T-cell (primary cell): ENCODE measurements around the gene RIBC2. TPM values are rescaled to one million over a fixed set of nuclear protein-coding genes. Genes with fewer than 3 reads are reported as not detected.
"Not testable (repeated sequence)": the region's sequence is repeated elsewhere in the genome, so short reads cannot be mapped to it uniquely, and the experiment has no call there.

Experiments used
- ATAC-seq, 4 experiments: fragments of 200-7000 bp in 3 of 4; fragments of 150-1000 bp in 1 of 4; cut with Tn5 transposase; replicated peaks in 1 of 4; 1 replicate in 3 of 4; 2 replicates in 1 of 4; pipeline ENCODE4 v1.10.0; 2021; ENCODE audit warnings: moderate library complexity in 3 of 4, mild to moderate bottlenecking in 2 of 4, moderate number of reproducible peaks in 1 of 4
- CTCF ChIA-PET, 2 donors: fragments of 300-600 bp; sonication (Branson Sonifier 250); formaldehyde crosslinking; loops; one replicate each; lab custom pipeline; 2022; ENCODE audit warnings: antibody characterized with exemption in 2 of 2; lab: Charles Lee
- POLR2A ChIA-PET, 2 donors: fragments of 300-600 bp; sonication (Branson Sonifier 250); formaldehyde crosslinking; loops; one replicate each; lab custom pipeline; 2022; ENCODE audit warnings: antibody characterized with exemption in 2 of 2; lab: Charles Lee
- DNase-seq, 35 experiments: peaks; one replicate each; pipeline versions ENCODE4 v3.0.0 to v3.0.0-alpha.2; 2013 to 2023
- H3K27ac ChIP-seq: one replicate; pipeline ENCODE4 v1.5.1; 2013; ENCODE audit warnings: low read length
- H3K27me3 ChIP-seq, 2 experiments: replicated peaks in 1 of 2; 1 replicate in 1 of 2; 2 replicates in 1 of 2; pipeline versions ENCODE4 v1.6.1 to v1.7.0; 2013; ENCODE audit warnings: low read length in 1 of 2, mixed read lengths in 1 of 2; ENCODE audit not compliant: control insufficient read depth in 2 of 2, insufficient read depth in 2 of 2; ENCODE audit errors: extremely low read depth in 1 of 2
- H3K36me3 ChIP-seq, 2 donors: 1 replicate in 1 of 2; 2 replicates in 1 of 2; pipeline versions ENCODE4 v1.6.1 to v1.7.0; 2013; ENCODE audit warnings: low read length in 1 of 2; ENCODE audit not compliant: control insufficient read depth in 2 of 2, insufficient read depth in 1 of 2; ENCODE audit errors: extremely low read depth in 1 of 2
- H3K4me1 ChIP-seq, 2 experiments: 1 replicate in 1 of 2; 2 replicates in 1 of 2; pipeline versions ENCODE4 v1.6.1 to v1.7.0; 2013; ENCODE audit warnings: low read length in 2 of 2, mixed read lengths in 1 of 2; ENCODE audit not compliant: insufficient read depth in 2 of 2, control insufficient read depth in 1 of 2; ENCODE audit errors: extremely low read depth in 1 of 2
- H3K4me3 ChIP-seq, 2 donors: 1 replicate in 1 of 2; 2 replicates in 1 of 2; pipeline versions ENCODE4 v1.5.1 to v1.7.0; 2013; ENCODE audit warnings: mild to moderate bottlenecking in 2 of 2, low read length in 1 of 2, moderate library complexity in 1 of 2; ENCODE audit not compliant: control insufficient read depth in 1 of 2; ENCODE audit errors: extremely low read depth in 1 of 2
- H3K9me3 ChIP-seq: 2 replicates; pipeline ENCODE4 v1.7.0; 2013
- H3K27ac Mint-ChIP-seq, 2 donors: one replicate each; pipeline ENCODE4 v1.8.0; 2020 to 2021; ENCODE audit warnings: mild to moderate bottlenecking in 2 of 2, mixed read lengths in 2 of 2
- H3K27me3 Mint-ChIP-seq, 2 donors: one replicate each; pipeline ENCODE4 v1.8.0; 2021 to 2022; ENCODE audit warnings: mixed read lengths in 2 of 2
- H3K36me3 Mint-ChIP-seq: one replicate; pipeline ENCODE4 v1.8.0; 2021; ENCODE audit warnings: mixed read lengths
- H3K4me1 Mint-ChIP-seq, 3 donors: one replicate each; pipeline ENCODE4 v1.8.0; 2020 to 2022; ENCODE audit warnings: mixed read lengths in 3 of 3, mild to moderate bottlenecking in 1 of 3
- H3K4me3 Mint-ChIP-seq, 3 donors: one replicate each; pipeline ENCODE4 v1.8.0; 2020 to 2022; ENCODE audit warnings: mild to moderate bottlenecking in 3 of 3, mixed read lengths in 3 of 3, moderate library complexity in 3 of 3
- H3K9me3 Mint-ChIP-seq, 3 donors: one replicate each; pipeline ENCODE4 v1.8.0; 2020 to 2022; ENCODE audit warnings: mixed read lengths in 3 of 3
- WGBS: methylation state at CpG from one replicate; pipeline ENCODE4 v1.1.5; 2013; ENCODE audit warnings: missing lambda C conversion rate; ENCODE audit not compliant: insufficient coverage; 5-methylcytosine and 5-hydroxymethylcytosine counted together
- total RNA-seq, 35 experiments: library from RNA in 6 of 35; stranded (reverse) in 6 of 35; fragments of 120-200 nt in 1 of 35; gene quantifications; one replicate each; pipeline versions ENCODE4 v1.2.1 to v1.2.4 and lab custom pipeline; 2013 to 2026

The RIBC2 gene
- total RNA-seq, 5 donors from 2014 or later (not counting 1 experiment from before 2014, with no cell fraction given) = 0.61 to 0.89 (median 0.78) TPM; not detected in 2

GRCh38 chr22:45462034-45462655 lies 48.7 kb downstream of the RIBC2 start:
- no peak overlapping the region for H3K27ac Mint-ChIP-seq
- no peak overlapping the region for H3K4me3 Mint-ChIP-seq
- peaks cover under 1 to 11% of the 10 kb centered on the region in 2 donors for H3K27me3 Mint-ChIP-seq
- H3K36me3 Mint-ChIP-seq = no peaks in the 10 kb centered on the region
- H3K9me3 ChIP-seq = no peaks in the 10 kb centered on the region
- DNase-seq (peak in 1 of 35 experiments; percentile 16), ATAC-seq (no peak)
- ChIA-PET CTCF (no interaction called here), POLR2A (no interaction called here)
- H3K9me3 Mint-ChIP-seq = peaks cover 0 to 4% (median 2%) of the 10 kb centered on the region in 3 donors
- H3K4me1 ChIP-seq = no peaks in the 10 kb centered on the region
- no peaks in the 10 kb centered on the region for H3K4me1 Mint-ChIP-seq
- H3K4me3 ChIP-seq = no peak overlapping the region
- H3K36me3 ChIP-seq = no peaks in the 10 kb centered on the region
- no CpG with 5 or more reads among the region's 6 CpGs for WGBS
- peaks cover 0 to 11% of the 10 kb centered on the region in 2 experiments for H3K27me3 ChIP-seq
- H3K27ac ChIP-seq = no peak overlapping the region

GRCh38 chr22:45463691-45464090 lies 50.2 kb downstream of the RIBC2 start:
- H3K27ac Mint-ChIP-seq, H3K27me3 ChIP-seq, H3K27ac ChIP-seq, H3K9me3 Mint-ChIP-seq, POLR2A ChIA-PET, H3K36me3 Mint-ChIP-seq, H3K4me1 ChIP-seq, H3K4me3 ChIP-seq, H3K36me3 ChIP-seq, CTCF ChIA-PET, ATAC-seq, H3K4me1 Mint-ChIP-seq, H3K4me3 Mint-ChIP-seq, H3K9me3 ChIP-seq, DNase-seq, H3K27me3 Mint-ChIP-seq: not testable (repeated sequence)
- 71% methylated on average over 2 of the region's 3 CpGs for WGBS

- peaks cover 0 to 8% (median 6%) of the 10 kb centered on the region in 3 donors for H3K9me3 Mint-ChIP-seq
- ATAC-seq (no peak), DNase-seq (no peak)
- Histone ChIP-seq H3K9me3 (no peaks in the 10 kb centered on the region), H3K4me3 (no peak overlapping the region), H3K27me3 (no peaks in the 10 kb centered on the region), H3K36me3 (no peaks in the 10 kb centered on the region), H3K4me1 (no peaks in the 10 kb centered on the region), H3K27ac (no peak overlapping the region)
- H3K27ac Mint-ChIP-seq = no peak overlapping the region
- ChIA-PET POLR2A (interaction anchor here in 1 of 2 donors (0.6 kb wide), 1 partner anchor 281 kb away, joined by 3 read pairs; no protein-coding TSS in a partner anchor), CTCF (no interaction called here)
- H3K27me3 Mint-ChIP-seq = peaks cover 2 to 7% of the 10 kb centered on the region in 2 donors
- peaks cover 3% of the 10 kb centered on the region for H3K36me3 Mint-ChIP-seq
- H3K4me3 Mint-ChIP-seq = no peak overlapping the region
- no peaks in the 10 kb centered on the region for H3K4me1 Mint-ChIP-seq
- whole genome bisulfite sequencing = 80% methylated on average over 3 of the region's 3 CpGs
Observed at GRCh38 chr22:45465633-45466032, 52.1 kb downstream of the RIBC2 start.

- H3K27me3 Mint-ChIP-seq = peaks cover 7 to 9% of the 10 kb centered on the region in 2 donors
Observed at GRCh38 chr22:45468872-45469271, 55.4 kb downstream of the RIBC2 start.

GRCh38 chr22:45469281-45470073 lies 56.0 kb downstream of the RIBC2 start:
- ATAC-seq = no peak
- DNase-seq = no peak
- Histone ChIP-seq H3K9me3 (no peaks in the 10 kb centered on the region), H3K27me3 (peaks cover 0 to 5% of the 10 kb centered on the region in 2 experiments), H3K4me1 (no peaks in the 10 kb centered on the region), H3K4me3 (no peak overlapping the region), H3K36me3 (no peaks in the 10 kb centered on the region), H3K27ac (no peak overlapping the region)
- WGBS = 50% methylated on average over 1 of the region's 8 CpGs
- peaks cover 3 to 11% of the 10 kb centered on the region in 2 donors for H3K27me3 Mint-ChIP-seq
- peaks cover 3% of the 10 kb centered on the region for H3K36me3 Mint-ChIP-seq
- peaks cover 0 to 8% (median 6%) of the 10 kb centered on the region in 3 donors for H3K9me3 Mint-ChIP-seq
- ChIA-PET CTCF (no interaction called here), POLR2A (no interaction called here)
- H3K27ac Mint-ChIP-seq = no peak overlapping the region
- H3K4me3 Mint-ChIP-seq = no peak overlapping the region
- no peaks in the 10 kb centered on the region for H3K4me1 Mint-ChIP-seq

More at GRCh38 chr22:45468872-45469271, 55.4 kb downstream of the RIBC2 start:
- ChIA-PET CTCF (no interaction called here), POLR2A (interaction anchor here in 1 of 2 donors (0.6 kb wide), 1 partner anchor 319 kb away, joined by 13 read pairs; no protein-coding TSS in a partner anchor)
- H3K4me3 Mint-ChIP-seq = no peak overlapping the region
- no peak overlapping the region for H3K27ac Mint-ChIP-seq
- ATAC-seq (no peak), DNase-seq (no peak)
- WGBS = 91% methylated on average over 6 of the region's 7 CpGs
- peaks cover 0 to 8% (median 6%) of the 10 kb centered on the region in 3 donors for H3K9me3 Mint-ChIP-seq
- no peaks in the 10 kb centered on the region for H3K4me1 Mint-ChIP-seq
- Histone ChIP-seq H3K36me3 (no peaks in the 10 kb centered on the region), H3K4me3 (no peak overlapping the region), H3K27ac (no peak overlapping the region), H3K27me3 (peaks cover 0 to 5% of the 10 kb centered on the region in 2 experiments), H3K9me3 (no peaks in the 10 kb centered on the region), H3K4me1 (no peaks in the 10 kb centered on the region)
- peaks cover 3% of the 10 kb centered on the region for H3K36me3 Mint-ChIP-seq

- Mint-ChIP-seq H3K27ac (no peak overlapping the region), H3K4me3 (no peak overlapping the region), H3K9me3 (peaks cover 0 to 8% (median 6%) of the 10 kb centered on the region in 3 donors), H3K36me3 (peaks cover 3% of the 10 kb centered on the region), H3K4me1 (no peaks in the 10 kb centered on the region), H3K27me3 (peaks cover 0 to 16% of the 10 kb centered on the region in 2 donors)
- no peak overlapping the region for H3K27ac ChIP-seq
- ChIA-PET CTCF (no interaction called here), POLR2A (no interaction called here)
- H3K4me3 ChIP-seq = no peak overlapping the region
- no peaks in the 10 kb centered on the region for H3K9me3 ChIP-seq
- ATAC-seq (no peak), DNase-seq (no peak)
- 92% methylated on average over 6 of the region's 11 CpGs for WGBS
- H3K27me3 ChIP-seq = peaks cover 0 to 11% of the 10 kb centered on the region in 2 experiments
- H3K4me1 ChIP-seq = no peaks in the 10 kb centered on the region
- H3K36me3 ChIP-seq = no peaks in the 10 kb centered on the region
Observed at GRCh38 chr22:45470871-45471270, 57.4 kb downstream of the RIBC2 start.
